Measurements from ENCODE around the gene OR2V2. TPM values are rescaled to one million over a fixed set of nuclear protein-coding genes. Genes with fewer than 3 reads are reported as not detected.
A peak's percentile ranks its signal among the peaks of the same experiment; 100 is the strongest.
"Not testable (repeated sequence)": the region's sequence is repeated elsewhere in the genome, so short reads cannot be mapped to it uniquely, and the experiment has no call there.

OR2V2 gene
- total RNA-seq, 2 donors from 2014 or later = not detected

DNA sequence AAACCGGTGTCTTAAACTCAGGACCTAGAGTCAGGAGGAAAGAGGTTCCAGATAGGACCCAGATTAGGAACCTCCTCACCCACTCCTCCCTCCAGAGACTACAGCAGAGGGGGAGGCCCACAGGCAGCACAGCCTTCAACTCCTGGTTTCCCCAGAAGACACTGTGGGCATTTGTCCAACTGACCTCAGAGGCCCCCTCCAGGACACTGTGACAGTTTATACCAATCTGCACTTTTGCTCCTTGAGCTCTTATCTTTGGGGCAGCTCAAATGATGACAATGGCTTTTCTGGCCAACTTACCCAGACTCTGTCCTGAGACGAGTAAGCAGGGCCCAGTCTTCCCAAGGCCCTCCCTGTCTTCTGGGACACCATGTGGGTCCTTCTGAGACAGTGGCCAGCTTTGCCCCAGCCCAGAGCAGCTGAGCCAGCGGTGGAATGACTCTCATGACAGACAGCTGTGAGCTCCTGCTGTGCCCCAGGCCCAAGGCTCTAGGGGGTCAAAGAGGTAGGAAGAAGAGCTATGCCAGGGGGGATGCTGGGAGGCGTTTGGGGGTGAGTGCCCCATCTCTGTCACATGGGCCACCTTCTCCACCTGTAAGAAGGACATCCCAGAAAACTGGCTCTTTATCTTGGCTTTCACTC, 14.3 kb downstream of the OR2V2 start:
- intact Hi-C loops (cut with DNase I) = no loop called here
- no peak for ATAC-seq
- DNase-seq = no peak

DNA sequence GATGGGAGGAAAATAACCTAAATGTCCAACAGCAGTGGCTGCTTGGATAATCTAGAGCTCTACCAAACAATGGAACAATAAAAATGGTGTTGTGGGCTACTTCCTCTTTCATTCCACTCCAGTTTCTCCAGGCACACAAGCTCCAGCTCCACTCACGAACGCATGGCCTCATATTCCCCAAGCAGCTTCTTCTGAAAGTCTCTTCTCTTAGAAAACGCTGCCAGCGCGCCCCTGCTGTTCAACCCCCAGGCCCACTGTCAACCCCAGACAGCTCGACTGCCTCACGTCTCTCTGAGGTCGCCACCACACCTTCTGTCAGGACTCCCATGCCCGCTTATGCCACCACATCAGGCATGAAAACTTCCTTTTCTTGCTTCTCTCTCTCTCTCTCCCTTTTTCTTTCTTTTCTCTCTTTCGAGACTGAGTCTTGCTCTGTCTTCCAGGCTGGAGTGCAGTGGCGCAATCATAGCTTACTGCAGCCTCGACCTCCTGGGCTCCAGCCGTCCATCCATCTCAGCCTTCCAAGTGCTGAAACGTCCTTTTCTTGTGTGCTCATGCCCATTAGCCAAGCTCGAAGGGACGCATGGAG, 16.2 kb downstream of the OR2V2 start:
- intact Hi-C loops (cut with DNase I) = no loop called here
- ATAC-seq (no peak), DNase-seq (no peak)

GRCh38 chr5:181164076-181164952, 16.9 kb downstream of the OR2V2 start:
- DNase-seq (no peak), ATAC-seq (no peak)
- intact Hi-C loops (cut with DNase I) = no loop called here

DNA sequence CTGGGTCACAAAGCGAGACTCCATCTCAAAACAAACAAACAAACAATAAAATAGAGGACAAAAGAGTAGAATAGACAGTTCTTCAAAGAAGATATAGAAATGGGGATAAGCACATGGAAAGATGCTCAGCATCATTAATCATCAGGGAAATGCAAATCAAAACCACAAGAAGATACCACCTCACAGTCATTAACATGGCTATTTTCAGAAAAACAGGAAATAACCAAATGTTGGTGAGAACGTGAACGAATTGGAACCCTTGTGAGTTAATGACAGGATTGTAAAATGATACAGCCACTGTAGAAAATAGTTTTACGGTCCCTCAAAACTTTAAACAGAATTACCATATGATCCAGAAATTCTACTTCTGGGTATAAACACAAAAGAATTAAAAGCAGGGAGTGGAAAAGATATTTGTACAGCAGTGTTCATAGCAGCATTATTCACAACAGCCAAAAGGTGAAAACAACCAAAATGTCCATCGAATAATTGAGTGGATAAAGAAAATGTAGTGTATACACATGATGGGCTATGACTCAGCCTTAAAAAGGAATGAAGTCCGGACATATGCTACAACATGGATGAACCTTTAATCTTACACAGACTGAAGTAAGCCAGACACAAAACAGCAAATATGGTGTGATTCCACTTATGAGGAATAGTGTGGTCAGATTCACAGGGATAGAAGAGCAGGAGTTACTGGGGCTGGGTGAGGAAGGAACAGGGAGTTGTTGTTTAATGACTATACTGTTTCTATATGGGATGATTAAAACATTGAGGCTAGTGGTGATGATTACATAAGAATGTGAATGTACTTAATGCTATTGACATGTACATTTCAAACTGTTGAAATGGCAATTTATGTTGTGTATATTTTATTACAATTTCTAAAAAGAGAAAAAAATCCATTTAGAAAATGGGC, 19.7 kb downstream of the OR2V2 start:
- DNase-seq (no peak), ATAC-seq (no peak)
- intact Hi-C loops (cut with DNase I) = no loop called here

- no peak for DNase-seq
- ATAC-seq = no peak
- intact Hi-C loops (cut with DNase I) = no loop called here
Observed at GRCh38 chr5:181167814-181168488, 20.6 kb downstream of the OR2V2 start.

GRCh38 chr5:181168595-181169118, 21.3 kb downstream of the OR2V2 start:
- intact Hi-C loops (cut with DNase I) = no loop called here
- no peak for DNase-seq
- no peak for ATAC-seq

DNA sequence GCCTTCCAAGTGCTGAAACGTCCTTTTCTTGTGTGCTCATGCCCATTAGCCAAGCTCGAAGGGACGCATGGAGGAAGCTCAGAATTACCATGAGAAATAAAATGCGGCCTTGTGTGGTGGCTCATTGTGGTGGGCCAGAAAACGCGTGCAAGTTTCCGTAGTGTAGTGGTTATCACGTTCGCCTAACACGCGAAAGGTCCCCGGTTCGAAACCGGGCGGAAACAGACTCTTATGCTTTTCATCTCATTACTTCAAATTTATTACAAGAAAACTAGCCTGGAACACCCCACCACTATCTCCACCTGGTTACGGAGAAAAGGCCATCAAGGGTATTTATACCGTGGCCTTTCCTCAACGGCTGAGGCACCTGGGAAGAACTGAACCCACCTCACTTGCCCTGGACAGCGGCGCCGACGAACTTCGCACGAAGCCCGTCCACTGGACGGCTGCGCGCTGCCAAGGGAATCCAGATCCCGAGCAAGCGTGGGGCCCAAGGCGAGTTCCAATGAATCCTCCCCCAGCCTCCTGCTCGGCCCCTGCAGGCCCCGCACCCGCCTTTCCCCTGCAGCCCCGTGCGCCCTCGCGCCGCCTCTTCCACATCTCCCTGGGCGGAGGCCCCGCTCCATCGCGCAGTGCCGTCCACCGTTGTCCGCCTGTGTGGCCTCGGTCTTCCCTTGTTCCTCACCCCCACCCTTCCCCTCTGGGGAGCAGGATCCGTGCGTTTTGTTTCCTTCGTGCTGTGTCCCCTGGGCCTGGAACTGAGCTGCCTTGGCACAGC, 22.3 kb downstream of the OR2V2 start:
- peak in 1 of 2 donors; percentile 50 for ATAC-seq
- DNase-seq; intact Hi-C loops (cut with DNase I): not testable (repeated sequence)

- intact Hi-C loops (cut with DNase I) = no loop called here
Observed at GRCh38 chr5:181170237-181170825, 22.9 kb downstream of the OR2V2 start.

GRCh38 chr5:181170996-181171395, 23.6 kb downstream of the OR2V2 start:
- ATAC-seq (no peak), DNase-seq (no peak)
- intact Hi-C loops (cut with DNase I) = no loop called here

More at GRCh38 chr5:181170237-181170825, 22.9 kb downstream of the OR2V2 start:
- no peak for DNase-seq
- ATAC-seq = peak in 1 of 2 donors; percentile 24

- intact Hi-C loops (cut with DNase I) = no loop called here
- ATAC-seq (no peak), DNase-seq (no peak)
Observed at GRCh38 chr5:181171782-181172181, 24.4 kb downstream of the OR2V2 start.

GRCh38 chr5:181173027-181173419, 25.6 kb downstream of the OR2V2 start:
- ATAC-seq (peak; percentile 12 to 19), DNase-seq (no peak)
- intact Hi-C loops (cut with DNase I) = no loop called here

- intact Hi-C loops (cut with DNase I) = no loop called here
- peak in 1 of 2 donors; percentile 69 for ATAC-seq
- no peak for DNase-seq
Observed at GRCh38 chr5:181173420-181174342, 26.3 kb downstream of the OR2V2 start.

DNA sequence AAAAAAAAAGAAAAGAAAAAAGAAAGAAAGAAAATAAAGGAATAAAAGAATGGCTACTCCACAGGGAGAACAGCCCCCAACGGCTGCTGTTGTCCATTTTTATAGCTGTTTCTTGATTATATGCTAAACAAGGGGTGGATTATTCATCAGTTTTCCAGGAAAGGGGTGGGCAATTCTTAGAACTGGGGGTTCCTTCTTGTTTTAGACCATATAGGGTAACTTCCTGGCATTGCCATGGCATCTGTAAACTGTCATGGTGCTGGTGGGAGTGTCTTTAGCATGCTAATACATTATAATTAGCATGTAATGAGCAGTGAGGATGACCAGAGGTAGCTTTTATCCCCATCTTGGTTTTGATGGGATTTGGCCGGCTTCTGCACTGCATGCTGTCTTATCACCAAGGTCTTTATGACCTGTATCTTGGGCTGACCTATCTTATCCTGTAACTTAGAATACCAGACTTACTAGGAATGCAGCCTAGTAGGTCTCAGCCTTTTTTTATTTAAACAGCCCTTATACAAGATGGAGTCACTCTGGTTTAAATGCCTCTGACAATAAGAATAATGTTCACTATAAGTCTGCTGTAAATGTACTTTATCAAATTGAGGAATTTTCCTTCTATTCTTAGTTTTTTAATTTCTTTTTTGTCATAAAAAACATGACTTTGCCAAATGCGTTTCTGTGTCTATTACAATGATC, 29.0 kb downstream of the OR2V2 start:
- no peak for DNase-seq
- ATAC-seq = no peak
- intact Hi-C loops (cut with DNase I) = no loop called here

GRCh38 chr5:181177559-181177958, 30.2 kb downstream of the OR2V2 start:
- ATAC-seq; DNase-seq; intact Hi-C loops (cut with DNase I): not testable (repeated sequence)
